Stimulated activated CD4-positive, alpha-beta T cell treated with anti-CD3 and anti-CD28 coated beads, Interleukin-4, amount 100 ng/mL, for 4 hours (primary cell): Measurements from ENCODE around the gene PNKP.
"Not testable (repeated sequence)": the region's sequence is repeated elsewhere in the genome, so short reads cannot be mapped to it uniquely, and the experiment has no call there.

Experiments
- DNase-seq, 2 experiments: peaks; one replicate each; pipeline ENCODE4 v3.0.0-alpha.2; 2020

PNKP gene

GRCh38 chr19:49840736-49841249 is 26.6 kb downstream of the PNKP start:
- DNase-seq, result no peak

GRCh38 chr19:49840321-49840720 is 27.1 kb downstream of the PNKP start:
- no peak for DNase-seq

- no peak for DNase-seq
Observed at GRCh38 chr19:49839713-49840112, 27.7 kb downstream of the PNKP start.

- no peak for DNase-seq
Observed at GRCh38 chr19:49838885-49839588, 28.3 kb downstream of the PNKP start.

- DNase-seq, result no peak
Observed at GRCh38 chr19:49837425-49837824, 30.0 kb downstream of the PNKP start.

- no peak for DNase-seq
Observed at GRCh38 chr19:49837009-49837310, 30.4 kb downstream of the PNKP start.

- no peak for DNase-seq
Observed at GRCh38 chr19:49836176-49837008, 31.0 kb downstream of the PNKP start.

- DNase-seq, result no peak
Observed at GRCh38 chr19:49835562-49835961, 31.8 kb downstream of the PNKP start.

- DNase-seq, result no peak
Observed at GRCh38 chr19:49833599-49833998, 33.8 kb downstream of the PNKP start.

GRCh38 chr19:49832556-49832955 is 34.8 kb downstream of the PNKP start:
- no peak for DNase-seq

- no peak for DNase-seq
Observed at GRCh38 chr19:49831592-49831991, 35.8 kb downstream of the PNKP start.

GRCh38 chr19:49830766-49831165 is 36.6 kb downstream of the PNKP start:
- DNase-seq, result no peak

- DNase-seq, result no peak
Observed at GRCh38 chr19:49829721-49830120, 37.7 kb downstream of the PNKP start.

- no peak for DNase-seq
Observed at GRCh38 chr19:49829200-49829599, 38.2 kb downstream of the PNKP start.

- no peak for DNase-seq
Observed at GRCh38 chr19:49827034-49827433, 40.3 kb downstream of the PNKP start.

- no peak for DNase-seq
Observed at GRCh38 chr19:49824662-49825061, 42.7 kb downstream of the PNKP start.

GRCh38 chr19:49823472-49823871 is 43.9 kb downstream of the PNKP start:
- DNase-seq, result no peak

GRCh38 chr19:49820125-49820524 is 47.3 kb downstream of the PNKP start:
- DNase-seq, result no peak

GRCh38 chr19:49819452-49820115 is 47.8 kb downstream of the PNKP start:
- not testable (repeated sequence) for DNase-seq

- no peak for DNase-seq
Observed at GRCh38 chr19:49818649-49819370, 48.6 kb downstream of the PNKP start.

- DNase-seq, result peak; percentile 80 to 83
Observed at GRCh38 chr19:49817964-49818648, 49.3 kb downstream of the PNKP start, which contains the start of gene MED25. Gene MED25 (plus strand): TSS chr19:49818289. CDS start chr19:49818342, 53 bp downstream.

GRCh38 chr19:49816590-49816989 is 50.8 kb downstream of the PNKP start:
- no peak for DNase-seq
